ENCODE results near the gene CARMIL1. TPM values are rescaled to one million over a fixed set of nuclear protein-coding genes. Genes with fewer than 3 reads are reported as not detected.

CARMIL1 gene
- total RNA-seq, 1 donor from 2014 or later = 86.3 TPM

DNA sequence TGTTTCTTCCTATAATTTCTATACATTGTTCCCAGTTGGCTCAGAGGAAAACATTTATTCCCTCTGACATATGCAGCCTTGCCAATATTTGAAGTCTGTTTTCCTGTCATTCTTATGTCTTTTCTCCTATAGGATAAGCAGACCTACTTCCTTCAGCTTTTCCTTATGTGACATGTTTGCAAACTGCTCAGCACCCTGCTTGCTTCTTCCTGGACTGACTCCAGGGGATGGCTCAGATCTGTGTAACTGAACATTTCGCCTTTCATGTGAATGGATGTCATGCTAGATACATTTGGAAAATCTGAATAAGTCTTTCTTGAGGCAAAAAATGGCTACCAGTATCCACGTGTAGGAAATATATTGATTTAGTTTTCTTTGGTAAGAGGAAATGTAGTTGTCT lies 113.2 kb downstream of the CARMIL1 start:
- DNase-seq (ENCODE audit: low spot score, unreplicated experiment) = no peak
- Mint-ChIP-seq H3K4me3 (ENCODE audit: low read depth) (no peak overlapping the region), H3K4me1 (ENCODE audit: low read depth) (peaks cover 14% of the 10 kb centered on the region), H3K27me3 (no peaks in the 10 kb centered on the region), H3K27ac (no peak overlapping the region), H3K9me3 (ENCODE audit: low read depth) (peaks cover 3% of the 10 kb centered on the region), H3K36me3 (ENCODE audit: insufficient read depth) (peaks cover 5% of the 10 kb centered on the region)
- no peak for TF ChIP-seq CTCF (IDR thresholded peaks at IDR 0.05; ENCODE audit: unreplicated experiment)

DNA sequence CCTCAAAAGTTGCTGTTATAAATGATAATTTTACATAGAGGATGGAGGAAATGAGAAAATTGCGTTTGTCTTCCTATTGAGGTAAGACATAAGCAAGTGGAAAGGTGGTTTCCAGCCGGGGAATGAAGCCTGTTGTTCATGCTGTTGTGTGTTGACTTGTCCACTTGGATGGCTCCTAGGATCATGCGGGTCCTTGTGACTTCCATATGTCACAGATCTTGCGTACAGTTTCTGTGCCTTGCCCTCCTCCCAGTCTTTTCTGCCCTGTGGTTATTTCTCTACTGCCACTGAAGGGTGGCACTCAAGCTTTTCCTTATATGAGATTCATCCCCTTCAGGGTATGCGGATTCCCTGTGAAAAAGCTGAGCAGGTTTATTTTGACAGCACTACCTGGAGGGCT lies 116.6 kb downstream of the CARMIL1 start:
- Mint-ChIP-seq H3K4me3 (ENCODE audit: low read depth) (no peak overlapping the region), H3K27me3 (no peaks in the 10 kb centered on the region), H3K4me1 (ENCODE audit: low read depth) (peaks cover 23% of the 10 kb centered on the region), H3K36me3 (ENCODE audit: insufficient read depth) (peaks cover 5% of the 10 kb centered on the region), H3K9me3 (ENCODE audit: low read depth) (peaks cover 3% of the 10 kb centered on the region), H3K27ac (peak overlapping the region; percentile 33)
- DNase-seq (ENCODE audit: low spot score, unreplicated experiment) = no peak
- TF ChIP-seq CTCF (IDR thresholded peaks at IDR 0.05; ENCODE audit: unreplicated experiment) = no peak

- TF ChIP-seq CTCF (IDR thresholded peaks at IDR 0.05; ENCODE audit: unreplicated experiment) = no peak
- Mint-ChIP-seq H3K36me3 (ENCODE audit: insufficient read depth) (peaks cover 5% of the 10 kb centered on the region), H3K4me1 (ENCODE audit: low read depth) (peaks cover 34% of the 10 kb centered on the region), H3K27me3 (no peaks in the 10 kb centered on the region), H3K9me3 (ENCODE audit: low read depth) (peaks cover 3% of the 10 kb centered on the region), H3K27ac (peak overlapping the region; percentile 59), H3K4me3 (ENCODE audit: low read depth) (no peak overlapping the region)
- DNase-seq (ENCODE audit: low spot score, unreplicated experiment) = no peak
These were observed 118.2 kb downstream of the CARMIL1 start for GRCh38 chr6:25397406-25397805.

GRCh38 chr6:25399885-25400284 lies 120.7 kb downstream of the CARMIL1 start:
- Mint-ChIP-seq H3K4me3 (ENCODE audit: low read depth) (no peak overlapping the region), H3K27me3 (no peaks in the 10 kb centered on the region), H3K27ac (no peak overlapping the region), H3K9me3 (ENCODE audit: low read depth) (no peaks in the 10 kb centered on the region), H3K36me3 (ENCODE audit: insufficient read depth) (peaks cover 4% of the 10 kb centered on the region), H3K4me1 (ENCODE audit: low read depth) (peaks cover 30% of the 10 kb centered on the region)
- no peak for TF ChIP-seq CTCF (IDR thresholded peaks at IDR 0.05; ENCODE audit: unreplicated experiment)
- DNase-seq (ENCODE audit: low spot score, unreplicated experiment) = no peak

- H3K27ac Mint-ChIP-seq = peak overlapping the region; percentile 84
- peaks cover 30% of the 10 kb centered on the region for H3K4me1 Mint-ChIP-seq (ENCODE audit: low read depth)
- no peak for DNase-seq (ENCODE audit: low spot score, unreplicated experiment)
- no peak for TF ChIP-seq CTCF (IDR thresholded peaks at IDR 0.05; ENCODE audit: unreplicated experiment)
- H3K4me3 Mint-ChIP-seq (ENCODE audit: low read depth) = no peak overlapping the region
- no peaks in the 10 kb centered on the region for H3K27me3 Mint-ChIP-seq
- no peaks in the 10 kb centered on the region for H3K9me3 Mint-ChIP-seq (ENCODE audit: low read depth)
- peaks cover 2% of the 10 kb centered on the region for H3K36me3 Mint-ChIP-seq (ENCODE audit: insufficient read depth)
These were observed 122.5 kb downstream of the CARMIL1 start for GRCh38 chr6:25401711-25402110.

All from progenitor cell of endocrine pancreas (in vitro differentiated cells).